ENCODE results near the gene HNRNPDL.
"Not testable (repeated sequence)": the region's sequence is repeated elsewhere in the genome, so short reads cannot be mapped to it uniquely, and the experiment has no call there.

HNRNPDL gene

DNA sequence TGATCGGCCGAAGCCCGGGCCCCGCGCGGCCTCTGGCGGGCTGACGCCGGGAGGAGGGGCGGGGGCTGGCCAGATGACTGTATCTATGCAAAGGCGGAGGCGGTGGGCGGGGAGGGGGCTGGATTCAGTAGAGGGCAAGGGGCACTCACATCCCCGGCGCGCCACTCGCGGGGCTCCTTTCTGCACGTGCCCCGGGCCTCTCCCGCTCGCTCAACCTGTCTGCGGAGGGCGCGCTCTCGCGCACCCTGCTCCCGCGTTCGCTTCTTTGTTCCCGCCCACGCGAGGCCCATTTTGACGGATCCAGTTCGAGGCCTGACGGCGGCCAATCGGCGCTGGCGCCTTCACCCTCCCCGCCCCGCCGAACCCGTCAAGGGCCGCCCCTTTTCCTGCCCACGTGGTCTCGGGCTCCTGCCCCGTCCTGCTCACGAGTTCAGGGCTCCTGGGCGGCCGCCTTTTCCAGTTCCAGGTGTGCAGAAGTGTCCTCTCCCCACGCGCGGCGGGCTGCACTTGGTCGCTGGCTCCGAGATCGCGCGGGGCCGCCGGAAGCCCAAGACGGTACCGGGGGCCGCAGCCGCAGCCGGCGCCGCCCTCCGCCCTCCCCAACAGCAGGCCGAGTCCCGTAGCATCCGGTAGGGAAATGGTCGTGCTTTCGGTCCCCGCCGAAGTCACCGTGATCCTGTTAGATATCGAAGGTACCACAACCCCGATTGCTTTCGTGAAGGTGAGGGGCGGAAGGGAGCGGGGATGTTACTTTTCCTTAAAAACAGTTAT lies at the start of gene HNRNPDL, which contains the start of gene ENOPH1:
Gene HNRNPDL, minus strand, starts transcription at position 270 of the 771 bp plus-strand sequence. CDS start 772 bp downstream, outside the sequence.
Gene ENOPH1, plus strand, starts transcription at position 398 of the 771 bp plus-strand sequence. Its CDS starts 240 bp downstream, at position 638.
- DNase-seq (ENCODE audit: low read depth in 2 of 2, low spot score in 1 of 2): peak; percentile 97

DNA sequence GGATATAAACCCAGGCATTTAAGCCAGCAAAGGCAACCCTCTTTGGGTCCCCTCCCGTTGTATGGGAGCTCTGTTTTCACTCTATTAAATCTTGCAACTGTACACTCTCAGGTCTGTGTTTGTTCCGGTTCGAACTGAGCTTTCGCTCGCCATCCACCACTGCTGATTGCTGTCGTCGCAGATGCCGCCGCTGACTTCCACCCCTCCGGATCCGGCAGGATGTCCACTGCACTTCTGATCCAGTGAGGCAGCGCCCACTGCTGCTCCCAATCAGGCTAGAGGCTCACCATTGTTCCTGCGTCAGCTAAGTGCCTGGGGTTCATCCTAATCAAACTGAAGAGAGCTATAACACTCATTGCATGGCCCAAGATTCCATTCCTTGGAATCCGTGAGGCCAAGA lies 49.3 kb upstream of the HNRNPDL start:
- no peak for DNase-seq (ENCODE audit: low read depth in 2 of 2, low spot score in 1 of 2)

GRCh38 chr4:82477469-82477868 lies 47.2 kb upstream of the HNRNPDL start:
- not testable (repeated sequence) for DNase-seq (ENCODE audit: low read depth in 2 of 2, low spot score in 1 of 2)

GRCh38 chr4:82475931-82476330 lies 45.7 kb upstream of the HNRNPDL start:
- DNase-seq (ENCODE audit: low read depth in 2 of 2, low spot score in 1 of 2): not testable (repeated sequence)

DNA sequence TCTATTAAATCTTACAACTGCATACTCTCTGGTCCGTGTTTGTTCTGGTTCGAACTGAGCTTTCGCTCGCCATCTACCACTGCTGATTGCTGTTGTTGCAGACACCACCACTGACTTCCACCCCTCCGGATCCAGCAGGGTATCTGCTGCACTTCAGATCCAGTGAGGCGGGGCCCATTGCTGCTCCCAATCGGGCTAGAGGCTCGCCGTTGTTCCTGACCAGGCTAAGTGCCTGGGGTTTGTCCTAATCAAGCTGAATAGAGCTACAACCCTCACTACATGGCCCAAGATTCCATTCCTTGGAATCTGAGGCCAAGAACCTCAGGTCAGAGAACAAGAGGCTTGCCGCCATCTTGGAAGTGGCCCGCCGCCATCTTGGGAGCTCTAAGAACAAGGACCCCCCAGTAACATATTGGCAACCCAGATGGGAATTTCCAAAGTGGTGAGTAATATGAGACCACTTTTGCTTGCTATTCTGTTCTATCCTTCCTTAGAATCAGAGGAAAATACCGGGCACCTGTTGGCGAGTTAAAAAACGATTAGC lies 43.4 kb upstream of the HNRNPDL start:
- DNase-seq (ENCODE audit: low read depth in 2 of 2, low spot score in 1 of 2): no peak

DNA sequence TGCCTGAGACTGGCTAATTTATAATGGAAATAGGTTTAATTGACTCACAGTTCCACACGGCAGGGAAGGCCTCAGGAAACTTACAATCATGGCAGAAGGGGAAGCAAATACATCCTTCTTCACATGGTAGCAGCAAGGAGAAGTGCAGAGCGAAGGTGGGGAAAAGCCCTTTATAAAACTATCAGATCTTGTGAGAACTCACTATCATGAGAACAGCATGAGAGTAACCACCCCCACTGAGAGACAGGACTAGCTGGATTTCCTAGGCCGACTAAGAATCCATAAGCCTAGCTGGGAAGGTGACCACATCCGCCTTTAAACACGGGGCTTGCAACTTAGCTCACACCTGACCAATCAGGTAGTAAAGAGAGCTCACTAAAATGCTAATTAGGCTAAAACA lies 42.8 kb upstream of the HNRNPDL start:
- DNase-seq (ENCODE audit: low read depth in 2 of 2, low spot score in 1 of 2): not testable (repeated sequence)

DNA sequence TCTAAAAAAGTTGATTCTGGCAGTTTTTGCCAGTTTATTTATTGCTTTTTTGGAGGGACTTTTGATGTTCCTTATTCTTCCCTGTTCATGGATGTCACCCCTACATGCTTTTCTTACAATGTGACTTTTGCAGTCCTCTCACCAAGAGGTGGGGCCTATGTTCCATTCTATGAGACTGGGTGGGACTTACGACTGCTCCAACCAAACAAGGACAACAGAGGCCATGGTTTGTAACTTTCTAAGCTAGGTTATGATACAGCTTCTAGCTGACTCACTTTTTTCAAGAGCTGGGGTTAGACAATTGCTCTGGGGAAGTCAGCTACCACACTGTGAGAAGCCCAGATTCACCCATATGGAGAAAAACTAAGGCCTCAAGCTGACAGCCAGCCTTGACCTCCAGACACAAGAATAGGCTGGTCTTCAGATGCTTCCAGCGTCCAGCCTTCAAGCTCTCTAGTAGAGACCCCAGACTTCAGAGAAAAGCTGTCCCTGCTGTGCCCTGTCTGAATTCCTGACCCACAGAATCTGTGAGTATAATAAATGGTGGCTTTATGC lies 39.6 kb upstream of the HNRNPDL start:
- DNase-seq (ENCODE audit: low read depth in 2 of 2, low spot score in 1 of 2): no peak

DNA sequence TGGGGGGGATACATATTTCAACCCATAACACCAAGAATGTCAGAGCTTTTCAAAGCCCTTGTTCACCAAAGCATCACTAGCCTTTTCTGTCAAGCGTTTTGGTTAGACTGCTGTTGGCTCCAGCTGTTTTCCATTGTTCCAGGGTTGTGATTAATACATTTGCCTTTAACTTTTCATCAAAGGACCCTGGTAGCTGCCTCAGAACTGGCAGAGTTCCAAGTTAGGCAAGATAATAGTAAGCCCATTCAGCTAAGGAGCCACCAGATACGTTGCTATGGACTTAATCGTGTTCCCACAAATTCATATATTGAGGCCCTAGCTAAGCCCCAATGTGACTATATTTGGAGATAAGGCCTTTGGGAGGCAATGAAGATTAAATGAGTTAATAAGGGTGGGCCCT lies 37.2 kb upstream of the HNRNPDL start:
- no peak for DNase-seq (ENCODE audit: low read depth in 2 of 2, low spot score in 1 of 2)

DNA sequence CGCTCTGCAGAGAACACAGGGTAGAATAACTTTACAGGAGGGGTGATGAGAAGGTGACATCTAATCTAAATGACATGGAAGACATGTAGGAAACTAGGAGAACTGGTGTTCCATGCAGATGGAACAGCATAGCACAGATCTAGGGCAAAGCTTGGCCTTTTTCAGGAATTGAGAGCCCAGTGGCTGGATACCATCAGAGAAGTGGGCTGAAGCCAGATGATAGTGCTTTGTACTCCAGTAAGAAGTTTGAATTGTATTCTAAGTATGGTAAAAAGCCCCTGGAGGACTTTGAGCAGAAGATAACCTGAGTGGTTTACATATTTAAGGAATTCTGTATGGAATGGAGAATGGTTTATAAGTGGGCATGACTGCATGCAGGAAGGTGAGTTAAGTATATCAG lies 33.0 kb upstream of the HNRNPDL start:
- DNase-seq (ENCODE audit: low read depth in 2 of 2, low spot score in 1 of 2): no peak

- DNase-seq (ENCODE audit: low read depth in 2 of 2, low spot score in 1 of 2): peak; percentile 65 to 81
Measured at GRCh38 chr4:82462415-82462831, 32.2 kb upstream of the HNRNPDL start.

- no peak for DNase-seq (ENCODE audit: low read depth in 2 of 2, low spot score in 1 of 2)
Measured at GRCh38 chr4:82461710-82462109, 31.4 kb upstream of the HNRNPDL start.

DNA sequence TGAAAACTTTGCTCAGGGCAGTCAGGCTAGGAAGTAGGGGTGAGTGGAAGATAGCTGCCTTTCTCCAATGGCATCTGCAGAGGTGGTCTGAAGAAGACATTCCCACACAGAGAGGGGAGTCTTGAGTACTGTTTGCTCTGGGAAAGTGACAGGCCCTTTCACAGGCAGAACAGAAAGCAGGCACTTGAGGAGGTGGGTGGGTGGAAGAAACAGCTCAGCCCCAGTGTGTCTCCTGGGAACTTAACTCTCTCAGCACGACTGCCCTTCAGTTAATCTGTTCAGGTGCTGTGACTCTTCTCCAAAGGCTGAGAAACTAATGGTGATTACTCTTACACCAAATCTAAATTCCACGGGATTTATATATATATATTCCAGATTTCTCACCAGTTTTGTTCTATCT lies 28.5 kb upstream of the HNRNPDL start:
- DNase-seq (ENCODE audit: low read depth in 2 of 2, low spot score in 1 of 2): no peak

DNA sequence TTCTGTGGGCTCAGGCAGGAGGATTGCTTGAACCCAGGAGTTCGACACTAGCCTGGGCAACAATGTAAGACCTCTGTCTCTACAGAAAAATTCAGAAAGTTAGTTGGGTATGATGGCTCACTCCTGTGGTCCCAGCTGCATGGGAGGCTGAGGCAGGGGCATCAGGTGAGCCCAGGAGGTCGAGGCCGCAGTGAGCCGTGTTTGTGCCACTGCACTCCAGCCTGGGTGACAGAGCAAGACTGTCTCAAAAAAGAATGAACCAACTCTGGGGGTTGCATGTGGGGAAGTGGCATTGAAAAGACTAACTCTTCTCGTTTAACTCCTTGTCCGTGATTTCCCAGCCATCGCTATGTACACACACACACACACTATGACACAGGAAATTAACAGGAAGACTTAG lies 27.0 kb upstream of the HNRNPDL start:
- DNase-seq (ENCODE audit: low read depth in 2 of 2, low spot score in 1 of 2): no peak

DNA sequence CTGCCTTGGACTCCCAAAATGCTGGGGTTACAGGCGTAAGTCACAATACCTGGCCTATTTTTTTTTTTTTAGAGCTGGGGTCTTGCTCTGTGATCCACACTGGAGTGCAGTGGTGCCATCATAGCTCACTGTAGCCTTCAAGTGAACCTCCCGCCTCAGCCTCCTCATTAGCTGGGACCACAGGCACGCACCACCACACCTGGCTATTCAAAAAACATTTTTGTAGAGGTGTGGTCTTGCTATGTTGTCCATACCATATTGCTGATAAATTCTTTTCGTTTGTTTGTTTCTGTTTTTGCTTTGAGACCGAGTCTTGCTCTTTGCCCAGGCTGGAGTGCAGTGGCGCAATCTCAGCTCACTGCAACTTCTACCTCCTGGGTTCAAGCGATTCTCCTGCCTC lies 21.8 kb upstream of the HNRNPDL start:
- DNase-seq (ENCODE audit: low read depth in 2 of 2, low spot score in 1 of 2): no peak

DNA sequence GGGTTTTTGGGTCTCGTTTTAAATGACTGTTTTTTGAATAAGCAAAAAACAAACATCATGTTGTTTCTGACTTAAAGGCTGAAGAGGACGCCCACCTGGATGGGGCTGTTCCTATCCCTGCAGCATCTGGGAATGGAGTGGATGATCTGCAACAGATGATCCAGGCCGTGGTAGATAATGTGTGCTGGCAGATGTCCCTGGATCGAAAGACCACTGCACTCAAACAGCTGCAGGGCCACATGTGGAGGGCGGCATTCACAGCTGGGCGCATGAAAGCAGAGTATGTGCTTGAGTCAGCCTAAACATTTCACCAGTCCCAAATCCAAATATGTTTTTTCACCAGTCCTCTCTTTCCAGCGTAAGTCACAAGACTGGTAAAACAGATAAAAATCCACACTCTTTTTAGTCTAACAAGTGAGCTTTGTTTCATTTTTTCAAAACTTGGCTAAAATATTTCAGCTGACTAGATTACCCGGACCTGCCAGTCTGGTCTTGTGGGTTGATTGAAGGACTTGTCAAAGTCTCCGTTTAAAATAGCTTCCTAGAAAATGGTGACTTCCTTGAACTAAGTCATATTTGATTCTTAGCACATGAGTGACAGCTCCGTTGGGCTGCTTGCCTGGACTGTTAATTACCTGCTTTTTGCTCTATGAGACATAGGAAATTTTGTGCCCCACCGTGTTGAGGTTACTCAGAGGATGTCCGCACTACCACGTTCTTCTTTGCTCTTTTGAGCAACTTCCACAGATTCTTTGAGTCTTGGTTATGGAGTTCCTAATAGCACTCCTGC lies 20.9 kb upstream of the HNRNPDL start:
- no peak for DNase-seq (ENCODE audit: low read depth in 2 of 2, low spot score in 1 of 2)

DNA sequence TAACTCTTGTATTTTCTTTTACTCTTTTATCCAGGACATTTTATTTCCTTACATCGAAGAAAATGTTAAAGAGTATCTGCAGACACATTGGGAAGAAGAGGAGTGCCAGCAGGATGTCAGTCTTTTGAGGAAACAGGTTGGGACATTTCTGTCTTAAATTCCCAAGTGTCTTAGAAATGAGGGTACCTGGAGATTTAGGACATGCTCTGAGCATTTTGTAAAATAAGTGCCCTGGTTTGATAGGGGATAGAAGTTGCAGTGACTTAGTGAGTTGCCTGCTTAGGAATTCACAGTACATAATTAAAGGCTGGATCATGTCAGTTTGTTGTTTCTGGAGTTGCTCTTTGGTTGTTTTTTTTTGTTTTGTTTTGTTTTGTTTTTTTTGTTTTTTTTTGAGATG lies 17.6 kb upstream of the HNRNPDL start:
- no peak for DNase-seq (ENCODE audit: low read depth in 2 of 2, low spot score in 1 of 2)

DNA sequence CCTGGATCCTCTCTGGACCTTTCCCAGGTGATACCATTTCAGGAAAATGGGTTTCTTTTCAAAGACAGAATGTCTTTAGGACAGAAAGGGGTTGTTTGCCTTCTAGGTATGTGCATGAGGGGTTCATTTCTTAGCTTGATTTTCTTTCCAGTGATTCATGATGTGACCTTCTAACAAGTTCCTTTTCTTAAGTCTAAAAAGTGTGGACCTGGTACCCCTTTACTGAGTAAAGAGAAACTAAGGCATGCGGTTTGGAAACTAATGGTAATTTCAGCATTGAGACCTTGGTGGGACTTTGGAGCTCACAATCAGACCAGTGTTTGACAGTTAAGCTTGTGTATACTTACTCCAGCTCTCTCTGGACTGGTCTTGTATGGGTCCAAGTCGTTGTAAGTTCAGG lies 8.8 kb upstream of the HNRNPDL start:
- no peak for DNase-seq (ENCODE audit: low read depth in 2 of 2, low spot score in 1 of 2)

DNA sequence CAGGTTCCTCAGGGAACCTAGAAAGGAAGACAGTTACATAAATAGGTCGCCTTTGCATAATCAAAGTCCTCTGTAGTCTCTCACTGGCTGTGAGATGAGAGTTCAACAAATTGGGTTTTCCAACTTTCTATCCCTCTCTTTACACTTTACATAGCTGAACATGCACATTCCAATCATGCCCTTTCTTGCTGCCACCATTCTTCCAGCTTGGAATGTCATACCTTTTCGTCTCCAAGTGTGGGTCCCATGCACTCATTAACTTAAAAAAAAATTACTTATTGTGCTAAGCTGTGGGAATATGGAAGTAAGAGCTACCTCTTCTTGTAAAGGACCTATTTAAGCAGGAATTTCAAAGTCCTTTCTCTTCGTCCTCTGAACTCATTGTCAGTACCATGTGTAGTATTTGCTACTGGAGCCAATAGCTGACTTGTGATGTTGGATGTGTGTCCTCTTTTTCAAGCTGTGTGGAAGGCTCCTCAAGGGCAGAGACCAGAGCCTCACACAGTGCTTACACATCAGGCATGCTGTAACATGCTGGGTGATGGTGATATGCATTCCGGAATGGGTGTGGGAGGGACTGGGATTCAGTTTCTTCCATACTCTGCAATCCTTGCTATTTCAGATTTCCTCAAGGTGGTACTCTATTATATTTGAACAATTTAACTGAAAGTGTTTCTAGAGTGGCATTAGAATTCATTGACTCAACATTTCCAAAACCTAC lies 7.2 kb upstream of the HNRNPDL start:
- no peak for DNase-seq (ENCODE audit: low read depth in 2 of 2, low spot score in 1 of 2)

GRCh38 chr4:82436780-82437179 lies 6.5 kb upstream of the HNRNPDL start:
- DNase-seq (ENCODE audit: low read depth in 2 of 2, low spot score in 1 of 2): no peak

GRCh38 chr4:82436130-82436529 lies 5.9 kb upstream of the HNRNPDL start:
- DNase-seq (ENCODE audit: low read depth in 2 of 2, low spot score in 1 of 2): no peak

GRCh38 chr4:82434949-82435348 lies 4.7 kb upstream of the HNRNPDL start:
- no peak for DNase-seq (ENCODE audit: low read depth in 2 of 2, low spot score in 1 of 2)

All from stimulated activated CD8-positive, alpha-beta memory T cell treated with anti-CD3 and anti-CD28 coated beads, Interleukin-4, amount 100 ng/mL, for 4 hours (primary cell).